GM19438 (cell line): ENCODE measurements around the gene TCFL5.
"Not testable (repeated sequence)": the region's sequence is repeated elsewhere in the genome, so short reads cannot be mapped to it uniquely, and the experiment has no call there.

ENCODE experiments used
- ATAC-seq: cut with Tn5 transposase; IDR thresholded peaks from one replicate; pipeline ENCODE4 v1.9.1; 2021; ENCODE audit warnings: low read depth; ENCODE audit not compliant: unreplicated experiment

Gene TCFL5

DNA sequence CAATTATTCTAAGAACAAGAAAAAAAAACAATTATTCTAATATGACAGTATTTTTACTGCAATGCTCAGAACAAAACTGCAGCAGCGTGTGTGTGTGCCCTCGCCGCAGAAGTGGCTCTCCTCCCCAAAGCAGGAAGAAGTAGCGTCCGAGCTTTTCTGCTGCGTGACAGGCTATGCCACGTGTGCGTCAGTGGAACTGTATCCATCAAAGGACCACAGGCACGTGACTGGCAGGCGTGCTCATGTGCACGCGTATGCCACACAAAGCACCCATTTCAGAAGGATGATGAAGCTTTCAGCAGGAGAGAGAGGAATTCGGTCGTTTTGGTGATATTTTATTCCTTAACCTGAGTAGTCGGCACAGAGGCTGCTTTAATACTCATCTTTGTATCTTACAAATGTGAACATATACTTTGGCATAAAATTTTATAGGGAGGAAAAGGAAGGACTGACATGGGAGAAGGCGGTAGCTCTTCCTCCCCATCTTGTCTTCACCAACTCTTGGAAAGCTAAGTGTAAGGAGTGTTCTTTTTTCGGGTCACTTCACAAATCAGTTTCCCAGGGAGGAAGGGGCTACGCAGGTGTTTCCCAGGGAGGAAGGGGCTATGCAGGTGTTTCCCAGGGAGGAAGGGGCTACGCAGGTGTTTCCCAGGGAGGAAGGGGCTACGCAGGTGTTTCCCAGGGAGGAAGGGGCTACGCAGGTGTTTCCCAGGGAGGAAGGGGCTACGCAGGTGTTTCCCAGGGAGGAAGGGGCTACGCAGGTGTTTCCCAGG is 3.4 kb downstream of the TCFL5 start:
- ATAC-seq, result no peak

DNA sequence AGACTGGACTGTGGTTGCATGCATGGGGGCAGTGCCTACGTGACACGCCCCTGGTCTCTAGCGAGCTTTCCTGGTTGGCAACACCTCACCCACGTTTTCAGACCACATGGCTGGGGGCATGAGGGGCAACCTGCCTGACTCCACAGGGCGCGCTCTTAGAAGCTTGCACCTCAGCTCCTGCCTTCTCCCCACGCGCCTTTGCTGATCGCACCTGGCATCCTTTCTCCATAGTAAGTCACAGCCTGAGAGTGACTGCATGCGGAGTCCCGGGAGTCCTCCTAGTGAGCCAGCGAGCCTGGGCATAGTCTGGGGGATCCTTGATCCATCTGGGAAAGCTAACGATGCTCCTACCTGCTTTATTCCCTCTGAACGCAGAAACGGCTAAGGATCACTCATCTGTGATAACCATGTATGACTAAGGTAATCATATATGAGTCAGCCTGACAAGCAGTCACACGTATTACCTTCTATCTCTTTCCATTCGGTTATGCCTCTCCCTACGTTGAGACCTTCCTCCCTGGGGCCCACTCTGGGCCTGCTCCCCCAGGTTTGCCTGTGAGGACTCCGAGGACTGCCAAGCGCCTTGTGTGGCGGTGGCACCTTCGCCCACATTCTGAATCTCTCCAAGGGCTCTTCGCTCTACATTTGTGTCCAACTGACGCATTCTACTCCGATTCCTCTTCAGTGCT is 4.5 kb downstream of the TCFL5 start:
- ATAC-seq, result no peak

DNA sequence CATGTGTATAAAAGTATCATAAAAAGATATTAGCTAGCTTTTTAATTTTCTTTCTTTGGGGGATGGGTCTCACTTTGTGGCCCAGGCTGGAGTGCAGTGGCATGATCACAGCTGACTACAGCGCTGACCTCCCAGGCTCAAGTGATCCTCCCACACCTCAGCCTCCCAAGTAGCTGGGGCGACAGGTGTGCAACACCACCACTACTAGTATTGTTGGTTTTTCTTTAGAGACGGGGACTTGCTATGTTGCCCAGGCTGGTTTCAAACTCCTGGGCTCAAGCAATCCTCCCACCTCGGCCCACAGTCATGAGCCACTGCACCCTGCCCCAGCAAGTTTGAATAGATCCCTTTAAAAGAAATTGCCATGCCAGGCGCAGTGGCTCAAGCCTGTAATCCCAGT is 6.5 kb downstream of the TCFL5 start:
- no peak for ATAC-seq

DNA sequence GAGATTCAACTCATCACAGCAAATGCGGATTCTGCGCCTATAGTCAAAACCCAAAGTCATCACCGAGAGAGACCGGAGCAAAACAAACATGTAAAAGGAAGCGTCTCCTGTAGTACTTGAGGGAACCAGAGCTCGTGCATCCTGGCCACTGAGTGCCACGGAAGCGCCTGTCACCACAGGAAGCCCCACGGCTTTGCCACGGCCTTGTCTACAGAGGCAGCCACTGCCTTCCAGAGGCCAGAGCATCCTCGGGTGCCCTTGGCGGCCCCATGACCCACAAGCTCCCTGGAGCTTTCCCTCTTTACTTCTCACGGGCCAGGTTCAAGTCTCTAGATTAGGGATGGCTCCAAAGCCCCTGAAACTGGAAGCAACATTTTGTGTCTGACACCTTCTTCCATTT is 7.5 kb downstream of the TCFL5 start:
- no peak for ATAC-seq

DNA sequence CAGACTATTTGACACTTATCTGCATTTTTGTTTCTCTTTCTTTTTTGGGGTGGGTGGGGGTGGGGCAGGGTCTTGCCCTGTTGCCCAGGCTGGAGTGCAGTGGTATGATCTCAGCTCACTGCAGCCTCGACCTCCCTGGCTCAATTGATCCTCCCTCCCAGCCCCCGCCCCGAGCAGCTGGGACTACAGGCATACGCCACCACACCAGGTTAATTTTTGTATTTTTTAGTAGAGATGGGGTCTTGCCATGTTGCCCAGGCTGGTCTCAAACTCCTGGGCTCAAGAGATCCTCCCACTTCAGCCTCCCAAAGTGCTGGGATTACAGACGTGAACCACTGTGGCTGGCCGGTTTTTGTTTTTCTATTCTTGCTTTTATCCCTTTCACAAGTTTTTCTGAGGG is 8.3 kb downstream of the TCFL5 start:
- not testable (repeated sequence) for ATAC-seq

DNA sequence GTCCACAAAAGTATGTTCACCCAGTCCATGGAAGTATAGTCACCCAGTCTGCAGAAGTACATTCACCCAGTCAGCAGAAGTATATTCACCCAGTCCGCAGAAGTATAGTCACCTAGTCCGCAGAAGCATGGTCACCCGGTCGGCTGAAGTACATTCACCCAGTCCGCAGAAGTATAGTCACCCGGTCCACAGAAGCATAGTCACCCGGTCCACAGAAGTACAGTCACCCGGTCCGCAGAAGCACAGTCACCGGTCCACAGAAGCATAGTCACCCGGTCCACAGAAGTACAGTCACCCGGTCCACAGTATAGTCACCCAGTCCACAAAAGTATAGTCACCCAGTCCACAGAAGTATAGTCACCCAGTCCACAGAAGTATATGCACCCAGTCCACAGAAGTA is 8.8 kb downstream of the TCFL5 start:
- no peak for ATAC-seq

DNA sequence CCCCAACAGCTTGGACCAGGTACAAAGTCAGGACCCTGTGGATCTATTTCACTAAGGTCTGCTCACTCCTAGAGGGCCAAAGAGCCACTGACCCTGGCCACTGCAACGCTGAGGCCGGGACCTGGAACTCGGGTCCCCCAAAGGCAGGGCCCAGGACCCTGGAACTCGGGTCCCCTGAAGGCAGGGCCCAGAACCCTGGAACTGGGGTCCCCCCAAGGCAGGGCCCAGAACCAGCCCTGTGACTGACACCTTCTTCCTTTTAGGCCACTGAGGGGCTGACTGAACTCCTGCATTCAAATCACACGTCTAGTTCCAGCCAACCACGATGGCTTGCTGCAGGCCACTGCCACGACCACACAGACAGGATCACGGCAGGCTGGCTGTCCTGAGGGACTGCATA is 9.4 kb downstream of the TCFL5 start:
- ATAC-seq, result no peak

DNA sequence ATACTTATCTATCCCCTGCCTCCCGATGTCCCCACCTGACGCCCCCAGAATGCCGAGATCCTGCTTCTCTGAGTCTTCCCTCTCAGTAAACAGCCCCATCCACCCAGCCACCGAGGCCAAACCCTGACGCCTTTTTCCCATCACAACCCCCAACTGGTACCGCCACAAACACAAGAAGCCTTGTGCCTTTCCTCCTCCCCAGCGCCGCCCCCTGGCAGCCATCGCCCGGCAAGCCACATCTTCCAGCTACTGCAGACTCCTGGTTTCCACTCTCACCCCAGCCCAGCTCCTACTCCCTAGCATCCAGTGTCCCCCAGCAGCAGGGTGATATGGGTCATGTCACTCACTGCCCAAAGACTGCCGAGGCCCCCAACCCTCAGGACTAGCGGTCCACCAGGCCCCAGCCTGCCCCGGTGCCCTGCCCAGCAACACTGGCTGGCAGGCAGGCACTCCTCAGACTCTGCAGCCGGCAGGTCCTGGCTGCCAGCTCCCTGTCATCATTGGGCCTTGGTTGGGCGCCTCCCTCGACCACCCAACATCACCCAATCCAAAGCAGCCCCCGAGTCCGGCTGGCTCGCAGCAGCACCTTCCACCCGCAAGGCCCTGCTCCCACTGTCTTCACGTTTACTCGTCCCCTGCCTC is 11.2 kb downstream of the TCFL5 start:
- ATAC-seq, result no peak

DNA sequence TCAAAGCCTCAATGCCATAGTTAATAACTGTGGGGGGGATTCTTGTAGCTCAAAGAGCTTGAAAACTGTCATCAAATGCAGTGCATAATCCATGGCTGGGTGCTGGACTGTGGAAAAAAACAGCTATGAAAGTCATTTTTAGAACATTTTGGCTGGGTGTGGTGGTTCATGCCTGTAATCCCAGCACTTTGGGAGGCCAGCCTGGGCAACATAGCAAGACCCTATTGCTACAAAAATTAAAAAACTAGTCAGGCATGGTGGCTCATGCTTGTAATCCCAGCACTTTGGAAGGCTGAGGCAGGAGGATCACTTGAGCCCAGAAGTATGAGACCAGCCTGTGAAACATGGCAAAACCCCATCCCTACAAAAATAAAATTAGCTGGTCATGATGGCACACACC is 12.2 kb downstream of the TCFL5 start:
- no peak for ATAC-seq

DNA sequence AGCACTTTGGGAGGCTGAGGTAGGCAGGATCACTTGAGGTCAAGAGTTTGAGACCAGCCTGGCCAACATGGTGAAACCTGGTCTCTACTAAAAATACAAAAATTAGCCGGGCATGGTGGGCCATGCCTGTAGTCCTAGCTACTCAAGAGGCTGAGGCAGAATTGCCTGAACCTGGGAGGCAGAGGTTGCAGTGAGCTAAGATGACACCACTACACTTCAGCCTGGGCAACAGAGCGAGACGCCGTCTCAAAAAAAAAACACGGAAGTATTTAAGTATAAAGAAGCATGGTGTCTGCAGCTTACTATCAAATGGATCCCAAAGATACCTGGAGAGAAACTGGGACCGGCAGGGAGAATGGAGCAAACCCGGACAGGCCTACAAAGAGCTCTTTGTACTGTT is 12.7 kb downstream of the TCFL5 start:
- ATAC-seq, result not testable (repeated sequence)

DNA sequence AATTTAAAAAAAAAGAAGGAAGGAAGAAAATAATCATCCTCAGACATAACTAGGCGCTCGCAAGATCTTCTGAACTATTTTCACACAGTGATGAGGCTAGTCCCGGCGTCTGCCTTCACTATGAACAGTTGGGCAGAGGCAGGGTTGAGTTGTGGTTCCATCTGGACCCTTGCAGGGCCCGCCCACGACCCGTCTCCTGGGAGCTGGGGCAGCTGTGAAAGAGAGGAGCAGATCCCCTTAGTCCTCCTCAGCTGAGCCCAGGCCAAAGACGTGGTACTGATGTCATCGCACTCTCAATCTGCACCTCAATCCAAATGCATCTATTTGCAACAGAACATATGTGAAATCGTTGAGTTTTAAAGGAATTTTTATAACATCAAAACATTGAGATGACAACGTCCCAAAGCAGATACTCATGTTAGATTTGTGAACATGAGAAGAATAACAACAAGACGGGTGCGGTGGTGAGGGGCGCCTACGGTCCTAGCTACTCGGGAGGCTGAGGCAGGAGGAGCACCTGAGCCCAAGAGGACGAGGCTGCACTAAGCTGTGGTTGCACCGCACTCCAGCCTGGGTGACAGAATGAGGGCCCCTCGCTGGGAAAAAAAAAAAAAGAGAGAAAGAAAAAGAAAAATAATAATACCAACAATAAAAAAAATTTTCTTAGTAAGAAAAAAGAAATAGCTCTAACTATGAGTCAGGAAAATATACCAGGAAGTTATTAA is 15.3 kb downstream of the TCFL5 start:
- no peak for ATAC-seq

DNA sequence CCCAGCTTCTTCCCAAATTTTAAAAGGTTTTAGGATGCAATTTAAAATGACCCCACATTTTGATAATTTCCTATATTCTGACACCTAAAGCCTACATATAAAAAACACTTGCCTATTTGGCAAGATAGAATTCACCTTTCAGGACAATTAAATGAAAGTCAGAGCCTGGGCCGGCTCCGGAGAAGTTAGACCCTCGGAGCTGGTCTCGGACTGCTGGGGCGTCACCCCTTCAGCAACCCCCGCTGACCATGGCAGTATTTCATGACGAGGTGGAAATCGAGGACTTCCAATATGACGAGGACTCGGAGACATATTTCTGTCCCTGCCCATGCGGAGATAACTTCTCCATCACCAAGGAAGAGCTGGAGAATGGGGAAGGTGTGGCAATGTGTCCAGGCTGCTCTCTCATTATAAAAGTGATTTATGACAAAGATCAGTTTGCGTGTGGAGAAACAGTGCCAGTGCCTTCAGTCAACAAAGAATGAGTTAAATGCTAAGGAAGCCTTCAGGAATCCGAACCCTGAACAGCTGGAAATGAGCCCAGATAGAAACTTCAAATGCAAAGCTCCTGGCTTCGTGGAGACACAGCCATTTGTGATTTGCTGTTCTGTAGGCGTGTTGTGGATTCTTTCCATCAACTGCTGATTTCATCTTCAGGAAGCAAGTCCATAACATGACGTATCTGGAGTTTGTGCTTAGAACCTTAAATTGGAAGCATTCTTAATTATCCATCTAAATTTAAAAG is 16.0 kb downstream of the TCFL5 start:
- no peak for ATAC-seq

DNA sequence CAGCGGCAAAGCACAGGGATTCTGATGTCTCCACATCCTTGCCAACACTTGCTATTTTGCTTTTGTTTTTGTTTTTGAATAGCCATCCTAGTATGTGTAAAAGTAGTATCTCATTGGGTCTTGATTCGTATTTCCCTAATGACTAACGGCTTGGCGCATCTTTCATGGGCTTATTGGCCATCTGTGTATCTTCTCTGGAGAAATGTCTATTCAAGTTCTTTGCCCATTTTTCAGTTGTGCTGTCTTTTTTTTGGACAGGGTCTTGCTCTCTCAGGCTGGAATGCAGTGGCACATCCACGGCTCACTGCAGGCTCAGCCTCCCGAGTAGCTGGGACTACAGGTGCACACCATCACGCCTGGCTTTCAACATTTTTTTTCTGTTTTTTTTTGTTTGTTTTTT is 17.4 kb downstream of the TCFL5 start:
- ATAC-seq, result no peak

DNA sequence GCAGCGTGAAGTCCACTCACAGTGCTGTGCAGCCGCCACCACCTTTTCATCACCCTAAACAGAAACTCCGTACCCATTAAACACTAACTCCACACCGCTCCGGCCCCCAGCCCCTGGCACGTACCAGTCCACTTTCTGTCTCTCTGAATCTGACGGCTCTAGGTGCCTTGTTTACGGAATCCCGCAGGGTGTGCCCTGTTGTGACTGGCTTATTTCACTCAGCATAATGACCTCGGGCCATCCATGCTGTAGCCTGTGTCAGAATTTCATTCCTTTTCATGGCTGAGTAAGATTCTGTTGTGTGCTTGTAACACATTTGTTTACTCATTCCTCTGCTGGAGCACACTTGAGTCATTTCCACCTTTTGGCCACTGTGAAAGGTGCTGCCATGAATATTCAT is 18.0 kb downstream of the TCFL5 start:
- ATAC-seq, result no peak

DNA sequence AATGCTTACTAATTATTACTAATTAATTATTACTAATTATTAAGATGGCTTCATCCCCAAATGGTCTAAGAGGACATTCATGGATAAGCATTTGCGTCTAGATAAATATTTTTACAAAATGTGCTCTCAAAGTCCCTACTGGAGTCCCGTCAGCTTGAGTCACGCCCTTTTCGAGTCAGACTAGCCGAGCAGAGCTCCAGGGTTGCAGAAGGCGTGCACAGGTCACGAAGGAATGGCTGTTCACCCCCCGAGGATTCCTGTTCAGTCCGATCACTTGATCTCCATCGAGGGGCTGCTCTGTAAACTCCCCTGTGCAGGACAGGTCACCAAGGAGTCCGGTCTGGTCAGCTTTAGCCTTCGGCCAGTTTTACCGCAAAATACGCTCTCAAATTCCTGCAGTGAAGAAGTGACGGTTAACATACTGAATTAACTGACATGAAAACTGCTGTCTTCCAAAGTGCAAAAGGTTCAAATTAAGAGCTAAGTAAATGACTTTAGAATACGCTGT is 19.9 kb downstream of the TCFL5 start:
- ATAC-seq, result no peak

DNA sequence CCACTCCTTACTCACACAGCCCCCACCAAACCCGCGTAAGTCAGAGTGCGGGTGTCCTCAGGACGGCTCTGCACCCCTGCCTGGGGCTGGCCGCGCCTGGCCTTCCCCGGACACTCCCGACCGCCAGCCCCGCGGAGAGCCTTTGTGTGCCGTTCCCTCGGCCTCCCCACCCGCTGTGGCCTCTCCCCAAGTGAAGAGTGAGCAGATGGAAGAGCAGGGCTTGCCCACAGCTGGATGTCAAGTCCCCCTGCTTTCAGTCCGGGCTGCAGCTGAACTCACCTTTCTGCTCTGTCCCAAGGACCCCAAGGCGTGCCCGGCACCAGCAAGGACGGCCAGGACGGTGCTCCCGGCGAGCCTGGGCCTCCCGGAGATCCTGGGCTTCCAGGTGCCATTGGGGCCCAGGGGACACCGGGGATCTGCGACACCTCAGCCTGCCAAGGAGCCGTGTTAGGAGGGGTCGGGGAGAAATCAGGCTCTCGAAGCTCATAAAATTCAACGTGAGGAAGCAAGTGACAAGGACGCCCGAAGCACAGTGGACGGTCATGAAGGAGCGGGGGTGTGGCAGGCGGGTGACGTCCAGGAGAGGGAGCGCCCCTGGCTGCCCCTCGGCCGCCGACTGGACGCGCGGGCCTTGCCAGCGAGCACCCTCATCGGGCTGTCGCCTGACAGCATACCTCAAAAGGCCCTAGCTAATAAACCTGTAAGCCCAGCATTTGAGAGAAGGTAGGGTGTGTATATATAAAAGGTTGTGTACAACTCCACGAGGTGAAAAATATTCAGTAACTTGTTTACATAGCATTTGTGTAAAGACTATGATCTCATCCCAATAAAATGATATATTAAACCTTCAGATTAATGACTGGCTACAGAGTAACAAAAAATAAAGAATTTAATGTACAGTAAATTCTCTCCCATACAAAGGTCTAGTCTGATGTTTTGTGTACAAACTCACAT is 21.1 kb downstream of the TCFL5 start:
- ATAC-seq, result no peak

DNA sequence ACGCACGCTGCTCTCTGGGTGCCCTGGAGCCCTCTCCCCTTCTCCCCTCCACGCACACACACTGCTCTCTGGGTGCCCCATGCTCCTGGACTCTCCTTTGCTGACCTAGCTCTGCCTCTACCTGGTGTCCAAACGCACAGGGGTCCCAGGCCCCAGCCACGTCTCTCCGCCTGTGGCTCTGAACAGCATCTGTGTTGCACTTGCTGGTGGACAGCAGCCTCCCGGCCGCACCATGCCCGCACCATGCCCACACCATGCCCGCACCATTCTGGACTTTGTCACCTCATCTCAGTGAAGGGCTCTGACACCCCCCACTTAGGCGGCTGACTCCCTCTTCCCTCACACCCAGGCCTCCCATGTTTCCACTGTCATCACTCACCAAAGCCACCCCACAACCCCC is 21.8 kb downstream of the TCFL5 start:
- ATAC-seq, result no peak

DNA sequence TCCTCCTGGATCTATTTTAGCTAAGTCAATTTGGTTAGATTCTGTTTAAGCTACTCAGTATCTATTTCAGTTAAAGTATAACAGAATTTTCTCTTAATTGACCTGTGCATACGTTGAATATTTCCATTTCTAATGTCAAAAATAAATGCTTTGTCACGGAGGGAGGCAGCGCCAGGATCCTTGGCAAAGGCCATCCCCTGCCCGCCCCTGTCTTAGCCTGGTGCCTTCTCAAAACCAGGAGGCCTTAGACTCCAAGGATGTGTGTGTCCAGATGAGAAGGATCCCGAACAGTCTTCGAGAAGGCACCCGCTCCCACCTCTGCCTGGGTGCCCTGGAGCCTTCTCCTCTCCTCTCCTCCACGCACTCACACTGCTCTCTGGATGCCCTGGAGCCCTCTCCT is 22.4 kb downstream of the TCFL5 start:
- no peak for ATAC-seq
